ENCODE data around the gene EIF2B5. TPM values are rescaled to one million over a fixed set of nuclear protein-coding genes. Genes with fewer than 3 reads are reported as not detected.
A peak's percentile ranks its signal among the peaks of the same experiment; 100 is the strongest.

The EIF2B5 gene
- total and polyA plus RNA-seq, 2 of the 13 experiments (the other 11 are each of a cell fraction or from before 2014, with no cell fraction given) = 38.4 to 60.2 TPM

DNA sequence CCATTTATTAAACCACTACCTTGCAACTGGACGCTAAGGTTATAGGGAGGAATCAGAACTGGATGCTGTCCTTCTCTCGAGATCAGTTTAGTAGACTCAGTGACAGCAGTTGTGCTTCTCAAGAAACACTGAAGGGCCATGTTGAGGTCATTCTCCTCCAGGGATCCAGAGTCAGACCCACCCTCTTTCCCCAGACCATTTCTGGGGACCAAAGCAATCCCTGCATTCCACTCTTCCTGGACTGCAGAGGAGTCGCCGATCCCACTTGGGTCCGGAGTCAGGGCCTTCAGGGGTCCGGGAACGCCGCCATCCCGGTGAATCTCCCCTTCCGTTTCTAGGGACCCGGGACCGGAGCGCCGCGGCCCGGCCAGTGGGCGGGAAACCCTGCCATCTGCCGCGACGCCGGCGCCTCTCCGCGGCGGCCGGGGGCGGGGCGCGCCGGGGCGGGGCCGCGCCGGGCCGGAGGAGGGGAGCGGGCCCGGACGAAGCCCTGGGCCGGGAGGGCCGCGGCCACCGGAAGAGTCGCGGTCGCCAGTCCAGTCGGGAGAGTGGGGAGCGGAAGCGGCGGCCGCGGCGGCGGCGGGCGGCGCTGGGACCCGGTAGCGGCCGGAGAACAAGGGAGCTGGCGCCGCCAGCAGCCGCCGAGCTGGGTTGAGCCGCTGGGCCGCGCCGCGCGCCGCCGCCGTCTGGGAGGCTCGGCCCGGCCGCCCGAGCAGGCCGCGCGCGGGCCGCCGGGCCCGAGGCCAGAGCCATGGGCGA lies 19.9 kb downstream of the EIF2B5 start, which contains the start of gene DVL3 (continued):
- no peak for TF ChIP-seq ZBTB20 (CRISPR knock-in tag; IDR thresholded peaks at IDR 0.05; ENCODE audit: borderline replicate concordance, low read depth)
- no peak for TF ChIP-seq HOXA5 (CRISPR knock-in tag; IDR thresholded peaks at IDR 0.05)
- TF ChIP-seq, protein P1, sequence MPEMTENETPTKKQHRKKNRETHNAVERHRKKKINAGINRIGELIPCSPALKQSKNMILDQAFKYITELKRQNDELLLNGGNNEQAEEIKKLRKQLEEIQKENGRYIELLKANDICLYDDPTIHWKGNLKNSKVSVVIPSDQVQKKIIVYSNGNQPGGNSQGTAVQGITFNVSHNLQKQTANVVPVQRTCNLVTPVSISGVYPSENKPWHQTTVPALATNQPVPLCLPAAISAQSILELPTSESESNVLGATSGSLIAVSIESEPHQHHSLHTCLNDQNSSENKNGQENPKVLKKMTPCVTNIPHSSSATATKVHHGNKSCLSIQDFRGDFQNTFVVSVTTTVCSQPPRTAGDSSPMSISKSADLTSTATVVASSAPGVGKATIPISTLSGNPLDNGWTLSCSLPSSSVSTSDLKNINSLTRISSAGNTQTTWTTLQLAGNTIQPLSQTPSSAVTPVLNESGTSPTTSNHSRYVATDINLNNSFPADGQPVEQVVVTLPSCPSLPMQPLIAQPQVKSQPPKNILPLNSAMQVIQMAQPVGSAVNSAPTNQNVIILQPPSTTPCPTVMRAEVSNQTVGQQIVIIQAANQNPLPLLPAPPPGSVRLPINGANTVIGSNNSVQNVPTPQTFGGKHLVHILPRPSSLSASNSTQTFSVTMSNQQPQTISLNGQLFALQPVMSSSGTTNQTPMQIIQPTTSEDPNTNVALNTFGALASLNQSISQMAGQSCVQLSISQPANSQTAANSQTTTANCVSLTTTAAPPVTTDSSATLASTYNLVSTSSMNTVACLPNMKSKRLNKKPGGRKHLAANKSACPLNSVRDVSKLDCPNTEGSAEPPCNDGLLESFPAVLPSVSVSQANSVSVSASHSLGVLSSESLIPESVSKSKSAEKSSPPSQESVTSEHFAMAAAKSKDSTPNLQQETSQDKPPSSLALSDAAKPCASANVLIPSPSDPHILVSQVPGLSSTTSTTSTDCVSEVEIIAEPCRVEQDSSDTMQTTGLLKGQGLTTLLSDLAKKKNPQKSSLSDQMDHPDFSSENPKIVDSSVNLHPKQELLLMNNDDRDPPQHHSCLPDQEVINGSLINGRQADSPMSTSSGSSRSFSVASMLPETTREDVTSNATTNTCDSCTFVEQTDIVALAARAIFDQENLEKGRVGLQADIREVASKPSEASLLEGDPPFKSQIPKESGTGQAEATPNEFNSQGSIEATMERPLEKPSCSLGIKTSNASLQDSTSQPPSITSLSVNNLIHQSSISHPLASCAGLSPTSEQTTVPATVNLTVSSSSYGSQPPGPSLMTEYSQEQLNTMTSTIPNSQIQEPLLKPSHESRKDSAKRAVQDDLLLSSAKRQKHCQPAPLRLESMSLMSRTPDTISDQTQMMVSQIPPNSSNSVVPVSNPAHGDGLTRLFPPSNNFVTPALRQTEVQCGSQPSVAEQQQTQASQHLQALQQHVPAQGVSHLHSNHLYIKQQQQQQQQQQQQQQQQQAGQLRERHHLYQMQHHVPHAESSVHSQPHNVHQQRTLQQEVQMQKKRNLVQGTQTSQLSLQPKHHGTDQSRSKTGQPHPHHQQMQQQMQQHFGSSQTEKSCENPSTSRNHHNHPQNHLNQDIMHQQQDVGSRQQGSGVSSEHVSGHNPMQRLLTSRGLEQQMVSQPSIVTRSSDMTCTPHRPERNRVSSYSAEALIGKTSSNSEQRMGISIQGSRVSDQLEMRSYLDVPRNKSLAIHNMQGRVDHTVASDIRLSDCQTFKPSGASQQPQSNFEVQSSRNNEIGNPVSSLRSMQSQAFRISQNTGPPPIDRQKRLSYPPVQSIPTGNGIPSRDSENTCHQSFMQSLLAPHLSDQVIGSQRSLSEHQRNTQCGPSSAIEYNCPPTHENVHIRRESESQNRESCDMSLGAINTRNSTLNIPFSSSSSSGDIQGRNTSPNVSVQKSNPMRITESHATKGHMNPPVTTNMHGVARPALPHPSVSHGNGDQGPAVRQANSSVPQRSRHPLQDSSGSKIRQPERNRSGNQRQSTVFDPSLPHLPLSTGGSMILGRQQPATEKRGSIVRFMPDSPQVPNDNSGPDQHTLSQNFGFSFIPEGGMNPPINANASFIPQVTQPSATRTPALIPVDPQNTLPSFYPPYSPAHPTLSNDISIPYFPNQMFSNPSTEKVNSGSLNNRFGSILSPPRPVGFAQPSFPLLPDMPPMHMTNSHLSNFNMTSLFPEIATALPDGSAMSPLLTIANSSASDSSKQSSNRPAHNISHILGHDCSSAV (CRISPR knock-in tag; IDR thresholded peaks at IDR 0.05; ENCODE audit: borderline replicate concordance) = no peak
- 0 out of 2 replicates have a peak, but pooled peaks have one; percentile 21 for TF ChIP-seq TGIF2 (CRISPR knock-in tag; IDR thresholded peaks at IDR 0.05)
- TF ChIP-seq CENPX (CRISPR knock-in tag; IDR thresholded peaks at IDR 0.05) = no peak
- peak; percentile 42; the same call in 1 of the 2 replicates for TF ChIP-seq POLR2G (IDR thresholded peaks at IDR 0.05; ENCODE audit: low read depth, low read length)
- no peak for TF ChIP-seq PRDM10 (CRISPR knock-in tag; IDR thresholded peaks at IDR 0.05; ENCODE audit: low read depth)
- no peak for TF ChIP-seq NR2F6 (IDR thresholded peaks at IDR 0.05)
- no peak for TF ChIP-seq NR2F6 (CRISPR knock-in tag; IDR thresholded peaks at IDR 0.05)
- no peak for TF ChIP-seq ZNF260 (CRISPR knock-in tag; IDR thresholded peaks at IDR 0.05; ENCODE audit: borderline replicate concordance, low read depth)
- no peak for TF ChIP-seq MAF1 (CRISPR knock-in tag; IDR thresholded peaks at IDR 0.05; ENCODE audit: borderline replicate concordance)
- TF ChIP-seq NKX3-1 (CRISPR knock-in tag; IDR thresholded peaks at IDR 0.05) = no peak
- TF ChIP-seq ZNF3 (CRISPR knock-in tag; IDR thresholded peaks at IDR 0.05) = no peak
- no peak for TF ChIP-seq NFATC3 (CRISPR knock-in tag; IDR thresholded peaks at IDR 0.05)
- no peak for TF ChIP-seq ZNF343 (CRISPR knock-in tag; IDR thresholded peaks at IDR 0.05)
